ENCODE data around the gene POTEM.
"Not testable (repeated sequence)": the region's sequence is repeated elsewhere in the genome, so short reads cannot be mapped to it uniquely, and the experiment has no call there.

- TF ChIP-seq CTCF, POLR2A (IDR thresholded peaks at IDR 0.05): not testable (repeated sequence)
Observed at GRCh38 chr14:18921055-18921701, 46.1 kb upstream of the POTEM start.
